SK-N-SH (cell line): ENCODE data around the gene FBLIM1. TPM values are rescaled to one million over a fixed set of nuclear protein-coding genes. Genes with fewer than 3 reads are reported as not detected.

Source experiments
- CHD2 ChIP-seq: fragments of 150-350 bp; IDR thresholded peaks from 2 replicates; pipeline ENCODE4 v1.6.1; 2018; ENCODE audit warnings: low read length; ENCODE audit not compliant: partially characterized antibody
- CTCF ChIP-seq: fragments of 200-600 bp; sonication (generic); IDR thresholded peaks from 2 replicates; pipeline ENCODE4 v1.6.1; 2017; ENCODE audit warnings: antibody characterized with exemption, mild to moderate bottlenecking, moderate library complexity
- EP300 ChIP-seq, 2 experiments: IDR thresholded peaks; 2 replicates each; pipeline versions ENCODE4 v1.4.0 to v1.6.1; 2012; ENCODE audit warnings: borderline replicate concordance in 1 of 2, low read depth in 1 of 2, low read length in 1 of 2
- EZH2phosphoT487 ChIP-seq: fragments of 200-600 bp; sonication (generic); IDR thresholded peaks from 2 replicates; pipeline ENCODE4 v1.6.1; 2017; ENCODE audit warnings: low read depth, mixed run types, mild to moderate bottlenecking, antibody characterized with exemption, moderate library complexity, borderline replicate concordance
- FOSL2 ChIP-seq: IDR thresholded peaks from 2 replicates; pipeline ENCODE4 v1.4.0; 2012; ENCODE audit warnings: low read depth, mild to moderate bottlenecking, moderate library complexity, borderline replicate concordance
- FOXM1 ChIP-seq: IDR thresholded peaks from 2 replicates; pipeline ENCODE4 v1.4.0; 2012; ENCODE audit warnings: low read depth, mild to moderate bottlenecking
- GATA2 ChIP-seq: sonication (generic); formaldehyde crosslinking; IDR thresholded peaks from 2 replicates; pipeline ENCODE4 v1.5.0; 2020; ENCODE audit warnings: mild to moderate bottlenecking, missing genetic modification reagents
- JUND ChIP-seq: IDR thresholded peaks from 2 replicates; pipeline ENCODE4 v1.4.0; 2012
- MAX ChIP-seq: IDR thresholded peaks from 2 replicates; pipeline ENCODE4 v1.4.0; 2012; ENCODE audit warnings: low read depth
- MEF2A ChIP-seq: IDR thresholded peaks from 2 replicates; pipeline ENCODE4 v1.4.0; 2012; ENCODE audit warnings: low read depth, borderline replicate concordance
- NFIC ChIP-seq: IDR thresholded peaks from 2 replicates; pipeline ENCODE4 v1.4.0; 2012; ENCODE audit warnings: borderline replicate concordance
- PBX3 ChIP-seq: IDR thresholded peaks from 2 replicates; pipeline ENCODE4; 2012
- POLR2AphosphoS5 ChIP-seq: IDR thresholded peaks from 2 replicates; pipeline ENCODE4 v1.6.1; 2012; ENCODE audit warnings: low read depth, low read length
- RCOR1 ChIP-seq: fragments of 150-350 bp; IDR thresholded peaks from 2 replicates; pipeline ENCODE4 v1.6.1; 2017; ENCODE audit warnings: antibody characterized with exemption, low read length
- TCF12 ChIP-seq: IDR thresholded peaks from 2 replicates; pipeline ENCODE4 v1.4.0; 2012
- TEAD4 ChIP-seq: IDR thresholded peaks from 2 replicates; pipeline ENCODE4 v1.4.0; 2012; ENCODE audit warnings: mild to moderate bottlenecking, borderline replicate concordance; ENCODE audit not compliant: insufficient read depth
- YY1 ChIP-seq: IDR thresholded peaks from 2 replicates; pipeline ENCODE4 v1.4.0; 2012; ENCODE audit warnings: low read depth, mild to moderate bottlenecking
- ZBTB33 ChIP-seq: IDR thresholded peaks from 2 replicates; pipeline ENCODE4 v1.4.0; 2012; ENCODE audit warnings: low read depth, borderline replicate concordance
- polyA plus RNA-seq, 3 experiments: library from polyadenylated mRNA; depleted of rRNA; stranded (reverse); fragments of >200 nt; gene quantifications; 2 replicates each; pipeline ENCODE4 v1.2.3, GENCODE V29; 2012
- TF ChIP-seq, protein P1 (sequence below): IDR thresholded peaks from 2 replicates; pipeline ENCODE4 v1.6.1; 2012; ENCODE audit warnings: mild to moderate bottlenecking, low read depth, low read length, moderate library complexity

FBLIM1 gene
- polyA plus RNA-seq, 1 of the 3 experiments (the other 2 are of a cell fraction) = 89.8 TPM

DNA sequence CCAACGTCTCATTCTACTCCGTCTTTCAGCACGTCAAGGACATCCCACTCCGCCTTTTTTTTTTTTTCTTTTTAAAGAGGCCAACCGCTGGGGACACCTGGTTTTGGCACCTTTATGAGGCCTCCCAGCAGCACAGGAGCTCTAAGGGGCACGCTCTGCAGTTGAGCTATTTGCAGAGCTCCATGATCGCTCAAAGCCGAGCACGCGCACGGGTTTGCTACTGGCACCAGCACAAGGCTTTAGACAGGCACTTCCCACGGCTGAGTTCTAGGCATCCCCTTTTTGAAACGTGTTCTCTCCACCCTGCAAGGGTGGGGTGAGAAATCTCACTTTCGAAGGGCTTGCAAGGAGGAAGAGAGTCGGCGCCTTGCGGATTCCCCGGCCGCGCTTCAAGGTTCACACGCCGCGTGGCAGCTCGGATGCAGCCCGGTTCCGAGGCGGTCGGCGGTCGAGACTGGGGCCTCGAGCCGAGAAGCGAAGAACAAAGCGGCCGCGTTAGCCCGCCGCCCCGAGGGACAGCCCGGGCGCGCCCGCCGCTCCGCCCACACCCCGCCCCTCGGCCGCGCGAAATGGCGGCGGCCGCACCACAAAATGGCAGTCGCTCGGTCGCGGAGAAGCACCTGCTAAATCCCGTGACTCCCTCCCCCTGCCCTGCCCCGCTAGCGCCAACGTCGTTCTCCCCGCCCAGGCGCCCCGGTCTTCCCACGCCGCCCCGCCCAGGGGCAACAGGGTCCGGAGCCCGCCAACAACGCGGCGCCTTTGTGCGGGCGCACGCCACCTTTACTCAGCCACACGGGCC lies 76.0 kb downstream of the FBLIM1 start (continued):
- TF ChIP-seq, protein P1, sequence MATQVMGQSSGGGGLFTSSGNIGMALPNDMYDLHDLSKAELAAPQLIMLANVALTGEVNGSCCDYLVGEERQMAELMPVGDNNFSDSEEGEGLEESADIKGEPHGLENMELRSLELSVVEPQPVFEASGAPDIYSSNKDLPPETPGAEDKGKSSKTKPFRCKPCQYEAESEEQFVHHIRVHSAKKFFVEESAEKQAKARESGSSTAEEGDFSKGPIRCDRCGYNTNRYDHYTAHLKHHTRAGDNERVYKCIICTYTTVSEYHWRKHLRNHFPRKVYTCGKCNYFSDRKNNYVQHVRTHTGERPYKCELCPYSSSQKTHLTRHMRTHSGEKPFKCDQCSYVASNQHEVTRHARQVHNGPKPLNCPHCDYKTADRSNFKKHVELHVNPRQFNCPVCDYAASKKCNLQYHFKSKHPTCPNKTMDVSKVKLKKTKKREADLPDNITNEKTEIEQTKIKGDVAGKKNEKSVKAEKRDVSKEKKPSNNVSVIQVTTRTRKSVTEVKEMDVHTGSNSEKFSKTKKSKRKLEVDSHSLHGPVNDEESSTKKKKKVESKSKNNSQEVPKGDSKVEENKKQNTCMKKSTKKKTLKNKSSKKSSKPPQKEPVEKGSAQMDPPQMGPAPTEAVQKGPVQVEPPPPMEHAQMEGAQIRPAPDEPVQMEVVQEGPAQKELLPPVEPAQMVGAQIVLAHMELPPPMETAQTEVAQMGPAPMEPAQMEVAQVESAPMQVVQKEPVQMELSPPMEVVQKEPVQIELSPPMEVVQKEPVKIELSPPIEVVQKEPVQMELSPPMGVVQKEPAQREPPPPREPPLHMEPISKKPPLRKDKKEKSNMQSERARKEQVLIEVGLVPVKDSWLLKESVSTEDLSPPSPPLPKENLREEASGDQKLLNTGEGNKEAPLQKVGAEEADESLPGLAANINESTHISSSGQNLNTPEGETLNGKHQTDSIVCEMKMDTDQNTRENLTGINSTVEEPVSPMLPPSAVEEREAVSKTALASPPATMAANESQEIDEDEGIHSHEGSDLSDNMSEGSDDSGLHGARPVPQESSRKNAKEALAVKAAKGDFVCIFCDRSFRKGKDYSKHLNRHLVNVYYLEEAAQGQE = no peak; the same call in 1 of the 2 replicates
- TF ChIP-seq FOXM1 = no peak
- TF ChIP-seq MEF2A = no peak
- TF ChIP-seq TCF12 = no peak; the same call in 1 of the 2 replicates
- TF ChIP-seq GATA2 = no peak; the same call in 1 of the 2 replicates
- TF ChIP-seq CTCF = no peak
- no peak for TF ChIP-seq JUND
- TF ChIP-seq EP300 (IDR thresholded peaks at IDR 0.05; ENCODE audit: borderline replicate concordance in 1 of 2, low read depth in 1 of 2, low read length in 1 of 2) = peak in 1 of 2 experiments; percentile 25; a peak in 1 of 4 replicates
- peak; percentile 44 for TF ChIP-seq CHD2
- TF ChIP-seq NFIC = no peak
- no peak for TF ChIP-seq FOSL2
- TF ChIP-seq YY1 = peak; percentile 98
- no peak for TF ChIP-seq RCOR1
- TF ChIP-seq ZBTB33 = no peak
- peak; percentile 92 for TF ChIP-seq MAX
- peak; percentile 100 for TF ChIP-seq TEAD4
- TF ChIP-seq PBX3 = no peak; the same call in none of the 2 replicates
- no peak for TF ChIP-seq EZH2phosphoT487
- peak; percentile 71 for TF ChIP-seq POLR2AphosphoS5
